NOMO-1 treated with DMSO at 0.1 percent for 48 hours (cell line): ENCODE results near the gene PGA3.
"Not testable (repeated sequence)": the region's sequence is repeated elsewhere in the genome, so short reads cannot be mapped to it uniquely, and the experiment has no call there.

Experiments used
- DNase-seq: peaks from one replicate; lab custom pipeline; 2025; ENCODE audit not compliant: unreplicated experiment; lab: John Stamatoyannopoulos, UW

PGA3 gene

DNA sequence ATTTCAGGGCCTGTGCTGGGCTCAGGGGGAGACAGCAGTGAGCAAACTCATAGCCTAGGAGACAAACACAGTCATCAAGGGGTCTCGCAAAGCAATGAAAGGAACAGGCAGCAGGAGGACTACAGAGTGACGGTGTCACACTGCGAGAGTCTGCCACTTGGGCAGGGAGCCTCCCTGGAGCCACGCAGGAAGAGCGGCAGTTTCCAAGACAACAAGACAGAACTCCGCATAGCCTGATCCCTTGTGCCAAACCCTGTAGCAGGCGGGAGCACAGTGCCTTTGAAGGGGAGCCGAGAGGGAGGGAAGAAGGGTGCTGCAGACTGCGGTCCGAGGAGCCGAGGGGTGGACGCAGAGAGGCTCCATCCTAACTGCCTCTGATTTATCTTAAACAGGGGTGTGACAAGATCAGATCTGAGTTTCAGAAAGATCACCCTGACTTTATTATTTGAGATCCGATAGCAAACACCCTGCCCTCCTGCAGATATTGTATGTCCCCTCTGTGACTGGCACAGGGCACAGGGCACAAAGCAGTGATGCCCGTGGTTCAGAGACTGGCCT lies 1.3 kb downstream of the PGA3 start:
- not testable (repeated sequence) for DNase-seq

DNA sequence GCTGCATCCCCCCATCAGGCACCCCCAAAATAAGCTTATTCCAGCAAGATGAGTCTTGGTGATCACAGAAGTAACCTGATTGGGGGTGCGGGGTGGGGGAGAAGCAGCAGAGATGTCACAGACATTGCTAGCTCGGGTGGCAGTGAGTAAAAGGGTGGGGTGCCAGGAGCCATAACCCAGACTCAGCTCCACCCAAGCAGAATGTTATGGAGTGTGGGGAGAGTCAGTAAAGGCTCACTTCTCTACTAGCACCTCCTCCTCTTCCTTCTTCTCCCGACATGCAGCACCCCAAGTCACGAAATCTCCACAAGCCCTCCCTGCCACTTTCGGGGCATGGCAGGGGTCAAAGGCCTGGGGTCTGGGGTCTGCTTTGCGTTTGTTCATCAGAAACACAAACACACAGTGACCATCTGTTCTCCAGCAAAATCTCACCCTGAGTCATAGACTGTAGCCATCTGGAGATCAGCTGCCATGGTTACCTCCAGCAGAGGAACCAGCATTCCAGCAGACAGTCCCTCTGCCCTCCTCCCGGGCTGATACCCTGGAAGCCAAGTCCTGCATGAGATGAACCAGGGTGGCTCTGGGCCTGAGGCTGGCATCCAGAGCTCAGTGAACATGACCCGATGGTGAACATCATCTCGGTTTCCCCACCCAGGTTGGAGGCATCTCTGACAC lies 4.5 kb downstream of the PGA3 start:
- DNase-seq: not testable (repeated sequence)

DNA sequence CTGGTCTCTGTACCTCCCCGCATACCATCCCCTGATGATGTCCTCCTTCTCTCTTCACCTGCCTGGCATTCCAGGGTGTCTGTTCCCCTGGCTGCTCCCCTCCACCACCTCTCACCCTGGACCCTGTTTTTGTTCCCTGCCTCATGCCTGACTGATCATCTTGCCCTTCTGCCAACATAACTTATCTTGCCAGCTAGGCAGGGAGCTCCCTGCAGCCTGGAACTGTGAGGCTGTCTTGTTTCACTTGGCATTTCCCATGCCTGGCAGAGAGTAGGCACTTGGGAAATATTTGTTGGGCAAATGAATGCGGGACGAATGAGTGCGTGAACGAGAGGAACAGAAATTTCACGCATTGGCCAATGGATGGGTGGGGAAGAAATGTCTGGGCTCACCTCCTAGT lies 7.3 kb downstream of the PGA3 start:
- not testable (repeated sequence) for DNase-seq

DNA sequence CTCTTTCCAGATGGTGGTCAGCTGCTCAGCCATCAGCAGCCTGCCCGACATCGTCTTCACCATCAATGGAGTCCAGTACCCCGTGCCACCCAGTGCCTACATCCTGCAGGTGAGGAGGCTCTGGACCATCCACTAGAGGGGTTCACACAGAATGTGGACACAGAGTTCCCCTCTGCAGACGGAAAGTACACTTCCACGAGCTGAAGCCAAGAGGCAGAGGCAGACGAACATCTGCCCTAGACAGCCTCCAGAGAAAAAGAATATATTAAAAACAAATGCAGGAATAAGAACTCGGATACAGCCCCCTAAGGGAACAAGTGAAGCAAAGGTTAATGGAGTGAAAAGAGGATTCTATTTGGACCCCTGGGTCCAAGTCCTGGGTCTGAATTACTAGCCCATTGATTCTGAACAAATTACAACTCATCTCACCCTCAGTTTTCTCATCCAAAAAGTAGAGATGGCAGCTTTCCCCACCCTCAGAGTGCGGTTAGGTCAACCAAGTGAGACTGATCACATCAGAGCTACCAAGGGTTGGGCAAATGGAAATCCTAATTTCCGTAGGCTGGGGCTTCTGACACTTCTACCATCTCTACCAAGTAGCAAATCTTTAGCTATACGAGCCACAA lies 8.1 kb downstream of the PGA3 start:
- not testable (repeated sequence) for DNase-seq

DNA sequence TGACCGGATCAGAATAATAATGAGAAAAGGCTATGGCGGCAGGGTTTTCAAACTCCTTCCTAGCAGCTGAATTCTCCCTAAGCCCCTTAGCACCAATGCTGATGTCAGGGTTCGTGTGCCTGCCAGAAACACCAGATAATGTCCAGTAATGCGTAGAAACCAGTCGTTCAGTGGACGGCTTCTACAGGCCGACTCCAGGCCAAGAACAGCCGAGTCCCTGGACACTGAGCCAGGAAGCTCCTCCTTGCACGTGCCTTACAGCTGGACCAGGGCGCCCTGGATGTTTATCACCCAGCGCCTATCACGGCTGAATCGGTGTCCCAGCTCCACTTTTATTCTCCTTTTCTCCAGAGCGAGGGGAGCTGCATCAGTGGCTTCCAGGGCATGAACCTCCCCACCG lies 8.9 kb downstream of the PGA3 start:
- DNase-seq: not testable (repeated sequence)

DNA sequence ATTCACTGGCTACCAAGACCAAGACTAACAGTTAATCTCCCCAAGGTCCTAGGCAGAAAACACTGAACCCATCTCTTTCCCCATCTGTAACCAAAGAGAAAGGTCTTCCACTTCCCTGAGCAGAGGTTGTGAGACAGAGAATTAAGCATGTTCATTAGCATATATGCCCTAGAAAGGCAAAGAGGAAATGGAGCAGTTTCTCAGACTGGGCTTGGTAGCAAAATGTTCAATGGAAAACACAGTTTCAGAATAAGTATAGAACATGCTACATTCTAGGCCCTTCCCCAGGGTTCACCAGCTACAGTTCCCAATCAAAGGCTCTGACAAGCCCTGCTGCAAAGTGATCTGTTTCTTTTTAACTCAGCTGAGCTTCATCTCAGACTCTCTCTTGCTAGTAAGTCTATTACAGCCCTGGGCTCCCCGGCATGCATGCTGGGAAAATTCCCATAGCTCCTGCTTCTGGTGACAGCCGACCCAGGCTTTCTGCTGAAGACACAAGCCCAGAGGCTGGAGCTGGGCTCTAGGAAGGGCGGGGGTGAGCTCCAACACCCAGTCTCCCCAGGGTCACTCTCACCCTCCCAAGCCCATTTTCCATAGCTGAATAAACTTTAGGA lies 10.5 kb downstream of the PGA3 start:
- DNase-seq: not testable (repeated sequence)

DNA sequence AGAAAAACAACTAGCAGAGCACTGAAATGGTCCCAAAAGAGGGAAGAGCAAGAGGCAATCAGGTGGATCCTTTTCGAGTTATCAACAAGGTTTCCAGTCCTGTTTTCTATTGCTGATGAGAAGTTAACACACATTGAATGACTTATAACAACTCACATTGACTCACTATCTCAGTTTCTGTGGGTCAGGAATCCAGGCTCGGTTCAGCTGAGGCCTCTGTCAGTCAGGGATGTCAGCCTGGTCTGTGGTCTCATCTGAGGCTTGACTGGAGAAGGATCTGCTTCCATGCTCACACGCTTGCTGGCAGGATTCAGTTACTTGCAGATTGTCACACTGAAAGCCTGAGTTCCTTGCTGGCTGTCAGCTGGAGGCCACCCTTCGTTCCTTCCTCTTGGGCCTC lies 15.0 kb downstream of the PGA3 start:
- not testable (repeated sequence) for DNase-seq

DNA sequence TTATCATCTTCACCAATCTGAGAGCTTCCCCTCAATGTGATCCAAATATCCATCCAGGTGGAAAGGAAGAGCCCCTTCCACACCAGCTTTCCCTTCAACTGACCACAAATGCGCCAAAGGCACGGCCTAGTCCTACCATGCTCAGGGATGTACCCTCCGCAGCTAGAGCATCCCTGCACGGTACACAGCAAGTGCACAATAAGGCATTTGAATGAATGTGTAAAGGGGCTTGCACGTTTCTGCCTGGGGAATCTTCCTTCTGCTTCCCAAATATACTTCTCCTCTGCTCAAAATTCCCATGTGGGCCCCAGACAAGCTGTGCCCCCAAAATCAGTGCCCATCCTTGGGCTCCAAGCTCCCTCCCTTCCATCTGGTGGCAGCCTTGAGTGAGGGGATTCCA lies 15.7 kb downstream of the PGA3 start:
- not testable (repeated sequence) for DNase-seq

DNA sequence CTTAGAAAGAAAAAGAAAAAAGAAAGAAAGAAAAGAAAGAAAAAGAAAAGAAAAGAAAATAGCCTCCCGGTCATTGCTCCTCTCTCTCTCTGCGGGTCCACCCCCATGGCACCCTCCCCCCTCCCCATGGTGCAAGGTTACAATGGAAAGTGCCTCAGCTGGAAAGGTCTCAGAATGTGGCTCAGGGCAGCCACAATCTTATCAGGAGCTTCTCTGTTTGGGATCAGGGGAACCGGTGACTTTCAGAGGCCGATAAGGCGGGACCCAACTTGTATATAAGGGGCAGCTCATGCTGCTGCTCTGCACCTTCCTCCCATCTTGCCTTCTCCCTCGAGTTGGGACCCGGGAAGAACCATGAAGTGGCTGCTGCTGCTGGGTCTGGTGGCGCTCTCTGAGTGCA lies 18.7 kb downstream of the PGA3 start, which contains the start of gene PGA4:
Gene PGA4 (plus strand): TSS at position 301 of the 400 bp plus-strand sequence. CDS start 54 bp downstream, at position 355.
- not testable (repeated sequence) for DNase-seq

DNA sequence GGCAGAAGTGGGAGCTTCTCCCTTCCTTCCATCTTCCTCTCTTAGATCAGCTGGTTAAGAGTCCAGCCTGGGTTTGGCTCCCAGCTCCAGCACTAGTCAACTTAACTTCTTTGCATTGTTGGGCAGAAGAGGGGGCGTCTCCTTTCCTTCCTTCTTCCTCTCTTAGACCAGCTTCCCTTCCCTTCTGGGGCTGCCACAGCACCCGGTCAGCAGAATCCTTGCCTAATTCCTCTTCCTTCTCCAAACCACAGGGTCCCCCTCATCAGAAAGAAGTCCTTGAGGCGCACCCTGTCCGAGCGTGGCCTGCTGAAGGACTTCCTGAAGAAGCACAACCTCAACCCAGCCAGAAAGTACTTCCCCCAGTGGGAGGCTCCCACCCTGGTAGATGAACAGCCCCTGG lies 19.4 kb downstream of the PGA3 start:
- DNase-seq: not testable (repeated sequence)

DNA sequence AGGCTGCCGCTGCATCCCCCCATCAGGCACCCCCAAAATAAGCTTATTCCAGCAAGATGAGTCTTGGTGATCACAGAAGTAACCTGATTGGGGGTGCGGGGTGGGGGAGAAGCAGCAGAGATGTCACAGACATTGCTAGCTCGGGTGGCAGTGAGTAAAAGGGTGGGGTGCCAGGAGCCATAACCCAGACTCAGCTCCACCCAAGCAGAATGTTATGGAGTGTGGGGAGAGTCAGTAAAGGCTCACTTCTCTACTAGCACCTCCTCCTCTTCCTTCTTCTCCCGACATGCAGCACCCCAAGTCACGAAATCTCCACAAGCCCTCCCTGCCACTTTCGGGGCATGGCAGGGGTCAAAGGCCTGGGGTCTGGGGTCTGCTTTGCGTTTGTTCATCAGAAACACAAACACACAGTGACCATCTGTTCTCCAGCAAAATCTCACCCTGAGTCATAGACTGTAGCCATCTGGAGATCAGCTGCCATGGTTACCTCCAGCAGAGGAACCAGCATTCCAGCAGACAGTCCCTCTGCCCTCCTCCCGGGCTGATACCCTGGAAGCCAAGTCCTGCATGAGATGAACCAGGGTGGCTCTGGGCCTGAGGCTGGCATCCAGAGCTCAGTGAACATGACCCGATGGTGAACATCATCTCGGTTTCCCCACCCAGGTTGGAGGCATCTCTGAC lies 23.3 kb downstream of the PGA3 start:
- not testable (repeated sequence) for DNase-seq

DNA sequence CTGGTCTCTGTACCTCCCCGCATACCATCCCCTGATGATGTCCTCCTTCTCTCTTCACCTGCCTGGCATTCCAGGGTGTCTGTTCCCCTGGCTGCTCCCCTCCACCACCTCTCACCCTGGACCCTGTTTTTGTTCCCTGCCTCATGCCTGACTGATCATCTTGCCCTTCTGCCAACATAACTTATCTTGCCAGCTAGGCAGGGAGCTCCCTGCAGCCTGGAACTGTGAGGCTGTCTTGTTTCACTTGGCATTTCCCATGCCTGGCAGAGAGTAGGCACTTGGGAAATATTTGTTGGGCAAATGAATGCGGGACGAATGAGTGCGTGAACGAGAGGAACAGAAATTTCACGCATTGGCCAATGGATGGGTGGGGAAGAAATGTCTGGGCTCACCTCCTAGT lies 26.1 kb downstream of the PGA3 start:
- not testable (repeated sequence) for DNase-seq

DNA sequence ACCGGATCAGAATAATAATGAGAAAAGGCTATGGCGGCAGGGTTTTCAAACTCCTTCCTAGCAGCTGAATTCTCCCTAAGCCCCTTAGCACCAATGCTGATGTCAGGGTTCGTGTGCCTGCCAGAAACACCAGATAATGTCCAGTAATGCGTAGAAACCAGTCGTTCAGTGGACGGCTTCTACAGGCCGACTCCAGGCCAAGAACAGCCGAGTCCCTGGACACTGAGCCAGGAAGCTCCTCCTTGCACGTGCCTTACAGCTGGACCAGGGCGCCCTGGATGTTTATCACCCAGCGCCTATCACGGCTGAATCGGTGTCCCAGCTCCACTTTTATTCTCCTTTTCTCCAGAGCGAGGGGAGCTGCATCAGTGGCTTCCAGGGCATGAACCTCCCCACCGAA lies 27.7 kb downstream of the PGA3 start:
- DNase-seq: not testable (repeated sequence)

DNA sequence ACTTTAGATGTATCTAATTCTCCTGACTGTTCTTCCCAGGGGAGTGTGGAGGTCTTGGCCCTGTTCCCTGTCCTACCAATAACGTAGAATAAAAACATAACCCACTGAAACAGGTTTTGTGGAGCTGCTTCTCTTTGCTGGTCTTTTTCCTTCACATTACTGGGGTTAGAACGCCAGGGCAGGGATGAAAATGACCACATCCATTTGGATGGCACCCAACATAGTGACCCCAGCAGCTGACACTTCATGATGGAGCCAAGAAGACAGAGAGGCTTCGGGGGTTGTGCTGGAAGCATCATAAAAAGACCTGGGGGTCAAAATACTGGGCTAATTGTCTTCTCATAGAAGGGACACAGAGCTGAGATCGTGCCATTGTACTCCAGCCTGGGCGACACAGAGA lies 28.3 kb downstream of the PGA3 start:
- not testable (repeated sequence) for DNase-seq

DNA sequence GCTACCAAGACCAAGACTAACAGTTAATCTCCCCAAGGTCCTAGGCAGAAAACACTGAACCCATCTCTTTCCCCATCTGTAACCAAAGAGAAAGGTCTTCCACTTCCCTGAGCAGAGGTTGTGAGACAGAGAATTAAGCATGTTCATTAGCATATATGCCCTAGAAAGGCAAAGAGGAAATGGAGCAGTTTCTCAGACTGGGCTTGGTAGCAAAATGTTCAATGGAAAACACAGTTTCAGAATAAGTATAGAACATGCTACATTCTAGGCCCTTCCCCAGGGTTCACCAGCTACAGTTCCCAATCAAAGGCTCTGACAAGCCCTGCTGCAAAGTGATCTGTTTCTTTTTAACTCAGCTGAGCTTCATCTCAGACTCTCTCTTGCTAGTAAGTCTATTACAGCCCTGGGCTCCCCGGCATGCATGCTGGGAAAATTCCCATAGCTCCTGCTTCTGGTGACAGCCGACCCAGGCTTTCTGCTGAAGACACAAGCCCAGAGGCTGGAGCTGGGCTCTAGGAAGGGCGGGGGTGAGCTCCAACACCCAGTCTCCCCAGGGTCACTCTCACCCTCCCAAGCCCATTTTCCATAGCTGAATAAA lies 29.3 kb downstream of the PGA3 start:
- DNase-seq: not testable (repeated sequence)

DNA sequence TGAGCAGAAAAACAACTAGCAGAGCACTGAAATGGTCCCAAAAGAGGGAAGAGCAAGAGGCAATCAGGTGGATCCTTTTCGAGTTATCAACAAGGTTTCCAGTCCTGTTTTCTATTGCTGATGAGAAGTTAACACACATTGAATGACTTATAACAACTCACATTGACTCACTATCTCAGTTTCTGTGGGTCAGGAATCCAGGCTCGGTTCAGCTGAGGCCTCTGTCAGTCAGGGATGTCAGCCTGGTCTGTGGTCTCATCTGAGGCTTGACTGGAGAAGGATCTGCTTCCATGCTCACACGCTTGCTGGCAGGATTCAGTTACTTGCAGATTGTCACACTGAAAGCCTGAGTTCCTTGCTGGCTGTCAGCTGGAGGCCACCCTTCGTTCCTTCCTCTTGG lies 33.8 kb downstream of the PGA3 start:
- not testable (repeated sequence) for DNase-seq

DNA sequence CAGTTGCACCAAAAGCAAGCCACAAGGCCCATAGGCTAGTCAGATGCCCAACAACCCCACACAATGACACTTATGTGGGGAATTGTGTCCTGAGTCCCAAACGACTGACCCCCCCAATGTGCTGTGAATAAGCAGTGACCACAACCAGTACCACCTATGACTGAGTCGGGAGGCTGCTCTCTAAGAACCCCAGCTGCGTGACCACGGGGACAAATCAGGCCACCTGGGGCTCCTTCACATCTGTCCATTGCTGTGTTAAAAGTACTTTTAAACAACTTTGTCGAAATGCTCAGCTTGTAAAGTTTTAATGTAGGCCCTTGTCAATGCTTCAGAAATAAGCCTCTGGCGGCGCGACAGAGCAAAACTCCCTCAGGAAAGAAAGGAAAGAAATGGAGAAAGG lies 37.0 kb downstream of the PGA3 start:
- DNase-seq: not testable (repeated sequence)

DNA sequence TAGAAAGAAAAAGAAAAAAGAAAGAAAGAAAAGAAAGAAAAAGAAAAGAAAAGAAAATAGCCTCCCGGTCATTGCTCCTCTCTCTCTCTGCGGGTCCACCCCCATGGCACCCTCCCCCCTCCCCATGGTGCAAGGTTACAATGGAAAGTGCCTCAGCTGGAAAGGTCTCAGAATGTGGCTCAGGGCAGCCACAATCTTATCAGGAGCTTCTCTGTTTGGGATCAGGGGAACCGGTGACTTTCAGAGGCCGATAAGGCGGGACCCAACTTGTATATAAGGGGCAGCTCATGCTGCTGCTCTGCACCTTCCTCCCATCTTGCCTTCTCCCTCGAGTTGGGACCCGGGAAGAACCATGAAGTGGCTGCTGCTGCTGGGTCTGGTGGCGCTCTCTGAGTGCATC lies 37.6 kb downstream of the PGA3 start, which contains the start of gene PGA5:
Gene PGA5 (plus strand): TSS at position 301 of the 400 bp plus-strand sequence. CDS start 52 bp downstream, at position 353.
- not testable (repeated sequence) for DNase-seq

DNA sequence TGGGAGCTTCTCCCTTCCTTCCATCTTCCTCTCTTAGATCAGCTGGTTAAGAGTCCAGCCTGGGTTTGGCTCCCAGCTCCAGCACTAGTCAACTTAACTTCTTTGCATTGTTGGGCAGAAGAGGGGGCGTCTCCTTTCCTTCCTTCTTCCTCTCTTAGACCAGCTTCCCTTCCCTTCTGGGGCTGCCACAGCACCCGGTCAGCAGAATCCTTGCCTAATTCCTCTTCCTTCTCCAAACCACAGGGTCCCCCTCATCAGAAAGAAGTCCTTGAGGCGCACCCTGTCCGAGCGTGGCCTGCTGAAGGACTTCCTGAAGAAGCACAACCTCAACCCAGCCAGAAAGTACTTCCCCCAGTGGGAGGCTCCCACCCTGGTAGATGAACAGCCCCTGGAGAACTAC lies 38.2 kb downstream of the PGA3 start:
- DNase-seq: not testable (repeated sequence)

DNA sequence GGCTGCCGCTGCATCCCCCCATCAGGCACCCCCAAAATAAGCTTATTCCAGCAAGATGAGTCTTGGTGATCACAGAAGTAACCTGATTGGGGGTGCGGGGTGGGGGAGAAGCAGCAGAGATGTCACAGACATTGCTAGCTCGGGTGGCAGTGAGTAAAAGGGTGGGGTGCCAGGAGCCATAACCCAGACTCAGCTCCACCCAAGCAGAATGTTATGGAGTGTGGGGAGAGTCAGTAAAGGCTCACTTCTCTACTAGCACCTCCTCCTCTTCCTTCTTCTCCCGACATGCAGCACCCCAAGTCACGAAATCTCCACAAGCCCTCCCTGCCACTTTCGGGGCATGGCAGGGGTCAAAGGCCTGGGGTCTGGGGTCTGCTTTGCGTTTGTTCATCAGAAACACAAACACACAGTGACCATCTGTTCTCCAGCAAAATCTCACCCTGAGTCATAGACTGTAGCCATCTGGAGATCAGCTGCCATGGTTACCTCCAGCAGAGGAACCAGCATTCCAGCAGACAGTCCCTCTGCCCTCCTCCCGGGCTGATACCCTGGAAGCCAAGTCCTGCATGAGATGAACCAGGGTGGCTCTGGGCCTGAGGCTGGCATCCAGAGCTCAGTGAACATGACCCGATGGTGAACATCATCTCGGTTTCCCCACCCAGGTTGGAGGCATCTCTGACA lies 42.1 kb downstream of the PGA3 start:
- DNase-seq: not testable (repeated sequence)
